Activated naive CD4-positive, alpha-beta T cell treated with anti-CD3 and anti-CD28 coated beads, Interleukin-2, amount 50 U/mL, for 16 hours (primary cell): Measurements from ENCODE around the gene DCTN2.

Experiments used
- DNase-seq: peaks from one replicate; pipeline ENCODE4 v3.0.0-alpha.2; 2020

DCTN2 gene

DNA sequence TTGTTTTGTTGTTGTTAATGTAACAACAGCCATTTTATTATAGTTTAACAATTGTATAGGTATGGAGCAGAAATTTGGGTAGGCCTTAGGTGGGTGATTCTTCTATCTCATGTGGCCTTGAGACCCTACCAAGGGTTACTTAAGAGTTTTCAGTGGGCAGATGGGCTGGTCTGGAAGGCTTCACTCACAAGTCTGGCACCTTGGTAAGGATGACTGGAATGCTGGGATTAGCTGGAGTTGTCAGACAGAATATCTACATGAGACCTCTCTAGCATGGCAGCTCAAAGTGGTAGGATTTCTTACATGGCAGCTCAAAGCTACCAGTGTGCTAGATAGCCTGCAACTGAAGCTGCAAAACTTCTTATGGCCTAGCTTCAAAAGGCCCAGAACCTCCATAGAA, 61.3 kb downstream of the DCTN2 start:
- no peak for DNase-seq

- DNase-seq, result no peak
Observed at GRCh38 chr12:57483466-57483865, 63.5 kb downstream of the DCTN2 start.

DNA sequence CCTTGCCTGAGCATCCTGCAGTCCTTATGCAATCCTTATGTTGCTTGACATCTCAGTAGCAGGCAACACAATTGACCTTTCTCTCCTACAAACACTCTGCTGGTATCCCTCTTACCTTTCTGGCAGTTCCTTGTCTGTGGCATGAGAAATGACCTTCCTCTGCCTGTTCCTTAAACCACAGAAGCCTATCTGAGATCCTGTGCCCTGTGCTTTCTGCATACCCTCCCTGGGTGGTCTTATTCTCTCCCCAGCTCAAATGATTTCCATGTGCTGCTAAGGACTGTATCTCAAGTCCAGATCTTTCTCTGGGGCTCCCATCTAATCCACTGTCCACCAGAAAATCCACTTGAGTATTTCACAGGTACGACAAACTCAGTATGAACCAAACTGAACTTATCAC, 65.3 kb downstream of the DCTN2 start:
- no peak for DNase-seq
